HG03432 (cell line): ENCODE results near the gene RUNX3.

Source experiments
- ATAC-seq: cut with Tn5 transposase; IDR thresholded peaks from one replicate; pipeline ENCODE4 v1.9.1; 2021; ENCODE audit warnings: mild to moderate bottlenecking, moderate library complexity; ENCODE audit not compliant: unreplicated experiment

The RUNX3 gene

GRCh38 chr1:24888971-24889676, 41.0 kb downstream of the RUNX3 start:
- ATAC-seq, result no peak

- no peak for ATAC-seq
These were observed 41.8 kb downstream of the RUNX3 start for GRCh38 chr1:24888061-24888970.

GRCh38 chr1:24886241-24886640, 43.8 kb downstream of the RUNX3 start:
- ATAC-seq, result no peak

DNA sequence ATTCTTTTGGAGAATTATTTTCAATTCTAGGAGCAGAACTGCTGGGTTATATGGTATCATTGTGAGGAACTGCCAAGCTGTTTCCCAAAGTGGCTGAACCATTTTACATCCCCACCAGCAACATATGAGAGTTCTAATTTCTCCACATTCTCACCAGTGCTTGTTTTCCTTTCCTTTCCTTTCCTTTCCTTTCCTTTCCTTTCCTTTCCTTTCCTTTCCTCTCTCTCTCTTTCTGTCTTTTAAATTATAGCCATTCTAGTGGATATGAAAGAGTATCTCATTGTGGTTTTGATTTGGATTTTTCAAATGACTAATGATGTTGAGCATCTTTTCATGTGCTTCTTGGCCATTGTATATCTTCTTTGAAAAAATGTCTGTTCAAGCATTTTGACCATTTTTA, 45.3 kb downstream of the RUNX3 start:
- ATAC-seq, result no peak

GRCh38 chr1:24881034-24881433, 49.0 kb downstream of the RUNX3 start:
- ATAC-seq, result no peak

DNA sequence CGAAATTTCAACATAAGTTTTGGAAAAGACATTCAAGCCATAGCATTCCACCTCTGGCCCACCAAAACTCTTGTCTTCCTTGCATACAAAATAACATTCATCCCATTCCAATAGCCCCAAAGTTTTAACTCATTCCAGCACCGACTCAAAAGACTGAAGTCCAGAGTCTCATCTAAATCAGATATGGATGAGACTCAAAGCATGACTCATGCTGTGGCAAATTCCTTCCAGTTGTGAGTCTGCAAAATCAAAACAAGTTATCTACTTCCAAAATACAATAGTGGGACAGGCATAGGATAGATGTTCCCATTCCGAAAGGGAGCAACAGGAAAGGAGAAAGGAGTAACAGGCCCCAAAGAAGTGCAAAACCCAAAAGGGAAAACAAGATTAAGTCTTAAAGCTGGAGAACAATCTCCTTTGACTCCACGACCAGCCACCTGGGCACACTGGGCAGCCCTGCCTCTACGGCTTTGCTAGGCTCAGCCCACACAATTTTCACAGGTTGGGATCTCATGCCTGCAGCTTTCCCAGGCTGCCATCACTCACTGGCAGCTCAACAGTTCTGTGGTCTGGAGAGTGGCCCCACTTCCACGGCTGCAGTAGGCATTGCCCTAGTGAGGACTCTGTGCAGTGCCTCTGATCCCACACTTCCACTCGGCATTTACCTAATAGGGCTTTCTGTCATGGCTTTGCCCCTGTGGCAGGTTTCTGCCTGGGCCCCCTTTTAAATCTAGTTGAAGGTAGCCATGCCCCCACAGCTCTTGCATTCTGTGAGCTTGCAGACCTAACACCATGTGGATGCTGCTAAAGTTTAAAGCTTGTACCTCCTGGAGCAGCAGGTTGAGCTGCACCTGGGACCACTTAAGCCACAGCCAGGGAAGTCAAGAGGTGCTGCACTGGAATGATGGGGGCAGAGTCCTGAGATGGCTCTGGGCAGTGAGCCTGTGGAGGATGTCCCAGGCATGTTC, 51.0 kb downstream of the RUNX3 start:
- no peak for ATAC-seq

- no peak for ATAC-seq
These were observed 52.0 kb downstream of the RUNX3 start for GRCh38 chr1:24878045-24878444.

- ATAC-seq, result no peak
These were observed 54.0 kb downstream of the RUNX3 start for GRCh38 chr1:24875991-24876506.

DNA sequence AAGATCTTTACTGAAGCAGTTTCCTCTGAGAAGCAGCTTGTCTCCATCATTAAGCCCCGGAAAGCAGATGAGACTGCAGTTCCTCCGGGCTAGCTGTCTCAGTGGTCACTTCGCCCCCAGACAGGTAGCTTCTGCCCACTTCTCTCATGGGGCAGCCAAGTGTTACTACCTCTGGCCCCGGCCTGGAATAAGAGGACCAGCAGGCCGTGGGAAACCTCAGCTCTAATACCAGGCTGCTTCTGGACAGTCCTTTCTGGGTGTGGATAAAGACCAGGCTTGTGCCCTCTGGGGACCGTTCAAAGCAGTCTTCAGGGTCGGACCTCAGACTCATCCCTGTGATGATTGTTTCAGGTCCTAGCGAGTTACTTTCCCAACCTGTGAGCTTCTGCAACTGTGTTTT, 54.8 kb downstream of the RUNX3 start:
- ATAC-seq, result no peak

DNA sequence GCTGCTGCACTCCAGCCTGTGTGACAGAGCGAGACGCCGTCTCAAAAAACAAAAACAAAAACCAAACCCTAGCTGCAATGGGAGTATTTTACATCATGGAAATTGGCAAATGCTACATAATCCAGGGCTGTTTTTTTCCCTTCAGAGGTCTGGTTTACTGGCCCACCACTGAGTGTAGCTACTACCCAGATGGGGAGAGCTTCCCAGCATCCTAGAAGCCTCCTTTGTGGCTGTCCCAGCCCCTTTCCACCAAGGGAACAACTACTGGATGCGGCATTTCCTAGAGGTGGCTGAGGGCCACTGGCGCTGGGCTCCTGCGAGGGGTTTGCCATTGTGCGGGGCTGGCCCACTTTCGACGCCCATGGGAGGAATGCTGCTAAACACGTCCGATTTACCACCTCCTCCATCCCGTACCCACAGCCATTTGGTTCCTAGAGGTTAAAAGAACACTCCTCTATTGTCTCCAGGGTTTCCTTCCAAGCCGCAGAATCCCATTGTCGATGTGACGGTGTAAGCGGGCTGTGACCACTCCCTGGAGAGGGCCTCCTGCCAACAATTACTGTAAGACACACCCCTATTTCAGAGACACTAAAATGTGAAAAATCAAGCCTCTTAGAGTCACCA, 55.4 kb downstream of the RUNX3 start:
- ATAC-seq, result no peak

DNA sequence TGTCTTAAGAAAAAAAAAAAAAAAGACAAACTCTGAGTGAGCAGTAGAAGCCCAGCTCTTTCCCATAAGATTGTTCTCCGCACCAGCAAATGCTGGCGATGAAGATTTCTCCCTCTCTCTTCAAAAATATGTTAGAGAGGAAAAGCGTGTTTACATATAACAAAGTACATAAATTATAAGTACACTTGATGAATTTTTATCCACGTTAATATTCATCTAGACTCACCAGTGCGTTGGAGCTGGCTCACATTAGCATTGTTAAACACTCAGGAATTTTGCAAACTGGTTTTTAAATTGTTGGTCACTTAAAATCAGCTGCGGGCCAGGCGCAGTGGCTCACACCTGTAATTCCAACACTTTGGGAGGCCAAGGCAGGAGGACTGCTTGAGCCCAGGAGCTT, 56.0 kb downstream of the RUNX3 start:
- ATAC-seq, result no peak

GRCh38 chr1:24873148-24873547, 56.9 kb downstream of the RUNX3 start:
- no peak for ATAC-seq

GRCh38 chr1:24872061-24872850, 57.8 kb downstream of the RUNX3 start:
- ATAC-seq, result no peak

- no peak for ATAC-seq
These were observed 58.7 kb downstream of the RUNX3 start for GRCh38 chr1:24871306-24871901.

- no peak for ATAC-seq
These were observed 59.4 kb downstream of the RUNX3 start for GRCh38 chr1:24870551-24871195.

GRCh38 chr1:24868016-24868875, 61.8 kb downstream of the RUNX3 start:
- no peak for ATAC-seq

DNA sequence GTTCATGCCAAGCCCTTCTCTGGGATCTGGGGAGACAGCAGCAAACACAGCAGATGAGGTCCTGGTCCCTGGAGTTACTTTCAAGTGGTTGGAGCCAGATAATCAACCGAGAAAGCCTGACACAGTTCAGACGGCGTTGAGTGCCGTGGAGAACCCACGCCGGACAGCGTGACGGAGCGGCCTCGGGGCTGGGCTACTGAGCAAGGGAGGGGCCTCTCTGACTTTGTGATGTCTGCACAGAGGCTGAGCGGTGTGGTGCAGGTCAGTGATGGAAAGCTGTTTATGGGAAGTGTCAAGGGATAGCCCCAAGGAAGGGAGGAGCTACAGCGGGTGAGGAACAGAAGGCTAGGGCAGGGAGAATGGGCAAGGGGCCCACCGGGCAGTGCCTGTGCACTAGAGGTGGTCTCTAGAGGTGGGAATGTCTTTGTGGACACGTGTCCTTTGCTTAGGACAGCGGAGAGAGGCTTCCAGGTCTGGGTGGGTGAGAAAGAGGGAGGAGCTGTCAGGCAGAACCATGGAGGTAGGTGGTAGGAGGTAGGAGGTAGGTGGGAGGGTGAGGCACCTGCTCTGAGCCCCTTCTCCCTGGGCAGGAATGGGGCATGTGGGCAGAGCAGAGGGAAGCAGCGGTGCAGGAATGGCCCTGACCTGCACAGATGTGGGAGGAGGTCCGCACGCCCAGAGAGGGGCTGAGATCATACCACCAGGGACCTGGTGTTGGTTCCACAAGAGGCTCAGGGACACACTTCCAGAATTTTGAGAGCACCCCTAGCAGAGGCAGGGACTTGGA, 62.8 kb downstream of the RUNX3 start:
- ATAC-seq, result no peak
